ENCODE data around the gene PRUNE1. TPM values are rescaled to one million over a fixed set of nuclear protein-coding genes. Genes with fewer than 3 reads are reported as not detected.

The PRUNE1 gene, protein sequence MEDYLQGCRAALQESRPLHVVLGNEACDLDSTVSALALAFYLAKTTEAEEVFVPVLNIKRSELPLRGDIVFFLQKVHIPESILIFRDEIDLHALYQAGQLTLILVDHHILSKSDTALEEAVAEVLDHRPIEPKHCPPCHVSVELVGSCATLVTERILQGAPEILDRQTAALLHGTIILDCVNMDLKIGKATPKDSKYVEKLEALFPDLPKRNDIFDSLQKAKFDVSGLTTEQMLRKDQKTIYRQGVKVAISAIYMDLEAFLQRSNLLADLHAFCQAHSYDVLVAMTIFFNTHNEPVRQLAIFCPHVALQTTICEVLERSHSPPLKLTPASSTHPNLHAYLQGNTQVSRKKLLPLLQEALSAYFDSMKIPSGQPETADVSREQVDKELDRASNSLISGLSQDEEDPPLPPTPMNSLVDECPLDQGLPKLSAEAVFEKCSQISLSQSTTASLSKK
- polyA plus RNA-seq (2013, experiment 1 of 2), result 20.7 TPM
- 24.7 TPM for polyA plus RNA-seq (2013, experiment 2 of 2)

DNA sequence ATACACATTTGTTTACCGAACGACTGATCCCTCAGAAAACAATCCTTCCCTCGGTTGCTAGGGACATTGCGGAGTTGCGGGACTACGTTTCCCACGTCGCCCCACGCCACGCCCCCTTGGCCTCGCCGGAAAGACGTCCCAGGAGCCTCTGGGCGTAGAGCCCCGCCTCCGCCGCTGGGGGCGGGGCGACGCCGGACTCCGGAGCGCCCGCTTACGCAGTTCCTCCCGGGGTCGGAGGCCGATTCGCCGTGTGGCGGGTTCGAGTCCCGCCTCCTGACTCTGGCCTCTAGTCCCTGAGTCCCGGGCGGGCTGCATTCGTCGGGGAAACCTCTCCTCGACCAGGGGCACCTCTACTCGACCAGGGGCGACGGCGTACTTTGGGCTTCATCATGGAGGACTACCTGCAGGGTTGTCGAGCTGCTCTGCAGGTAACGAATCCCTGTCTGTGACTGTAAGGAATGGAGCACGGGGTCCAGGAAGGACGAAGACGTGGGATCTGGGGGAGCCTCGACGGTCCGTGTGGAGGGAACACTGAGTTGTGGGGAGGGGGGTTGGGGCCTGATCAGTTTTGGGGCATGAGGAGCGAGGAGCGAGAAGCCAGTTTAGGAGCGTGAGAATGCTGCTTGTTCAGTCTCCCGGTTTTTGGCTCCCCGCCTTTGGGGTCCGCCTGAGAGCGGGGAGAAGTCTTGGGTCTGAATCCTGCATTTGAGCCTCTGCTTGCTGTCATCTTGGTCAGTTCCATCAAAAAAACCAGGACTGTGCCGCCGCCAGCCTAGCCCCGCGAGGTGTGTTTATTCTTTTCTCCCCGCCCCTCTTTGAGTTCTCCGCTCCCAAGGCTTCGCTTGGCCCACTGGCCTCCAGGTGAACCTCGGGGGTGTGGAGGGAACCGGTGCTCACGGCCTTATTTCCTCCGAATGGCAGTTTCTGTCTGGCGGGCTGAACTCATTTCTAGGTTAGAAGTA lies at the start of gene PRUNE1:
Gene PRUNE1, plus strand, starts transcription at position 206 of the 962 bp plus-strand sequence. Its CDS starts 184 bp downstream, at position 390.
- H3K36me3 ChIP-seq (ENCODE audit: insufficient read depth, low read length), result no peaks in the 10 kb centered on the region
- H3K9me3 ChIP-seq (ENCODE audit: insufficient read depth, low read depth, low read length), result no peaks in the 10 kb centered on the region
- peak within 1 kb of the TSS; percentile 74 for H3K9ac ChIP-seq (ENCODE audit: low read depth, low read length)
- H3K27ac ChIP-seq (ENCODE audit: low read depth, low read length), result peak within 1 kb of the TSS; percentile 68; the same call in 1 of the 2 replicates
- H3K4me1 ChIP-seq (ENCODE audit: insufficient read depth, low read length), result peaks cover 22% of the 10 kb centered on the region
- peak within 1 kb of the TSS; percentile 83 for H3K4me3 ChIP-seq (ENCODE audit: low read length)
- H3K27me3 ChIP-seq (ENCODE audit: insufficient read depth, low read length), result no peaks in the 10 kb centered on the region
- 2% methylated on average over 68 of the region's 69 CpGs for WGBS

DNA sequence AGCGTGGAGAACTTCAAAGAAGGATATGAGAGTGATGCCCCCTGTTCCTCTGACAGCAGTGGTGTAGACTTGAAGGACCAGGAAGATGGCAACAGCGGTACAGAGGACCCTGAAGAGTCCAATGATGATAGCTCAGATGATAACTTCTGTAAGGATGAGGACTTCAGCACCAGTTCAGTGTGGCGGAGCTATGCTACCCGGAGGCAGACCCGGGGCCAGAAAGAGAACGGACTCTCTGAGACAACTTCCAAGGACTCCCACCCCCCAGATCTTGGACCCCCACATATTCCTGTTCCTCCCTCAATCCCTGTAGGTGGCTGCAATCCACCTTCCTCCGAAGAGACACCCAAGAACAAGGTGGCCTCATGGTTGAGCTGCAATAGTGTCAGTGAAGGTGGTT lies 47.6 kb upstream of the PRUNE1 start:
- Histone ChIP-seq H3K4me3 (ENCODE audit: low read length) (no peak overlapping the region), H3K27ac (ENCODE audit: low read depth, low read length) (no peak overlapping the region), H3K4me1 (ENCODE audit: insufficient read depth, low read length) (no peaks in the 10 kb centered on the region), H3K9ac (ENCODE audit: low read depth, low read length) (no peak overlapping the region), H3K9me3 (ENCODE audit: insufficient read depth, low read depth, low read length) (no peaks in the 10 kb centered on the region), H3K36me3 (ENCODE audit: insufficient read depth, low read length) (peaks cover 94% of the 10 kb centered on the region), H3K27me3 (ENCODE audit: insufficient read depth, low read length) (no peaks in the 10 kb centered on the region)
- 92% methylated on average over 7 of the region's 7 CpGs for WGBS

DNA sequence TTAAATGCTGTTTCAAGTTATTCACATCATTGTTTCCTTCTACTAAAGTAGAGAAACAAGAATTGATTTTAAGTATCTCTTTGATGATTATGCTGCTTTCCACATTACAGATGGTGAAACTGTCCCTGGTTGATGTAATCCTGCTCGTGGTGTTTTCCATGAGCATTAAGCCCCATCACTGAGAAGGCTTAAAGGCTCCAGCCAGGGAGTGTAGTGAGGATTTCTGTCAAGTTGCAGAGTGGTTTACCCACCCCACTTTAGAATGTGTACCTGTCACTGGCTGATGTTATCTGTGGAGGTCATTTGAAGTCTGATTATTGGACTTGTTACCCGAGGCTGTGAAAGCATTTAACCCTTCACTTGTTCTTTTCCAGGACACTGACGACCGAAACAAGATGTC lies 46.5 kb upstream of the PRUNE1 start:
- Histone ChIP-seq H3K27me3 (ENCODE audit: insufficient read depth, low read length) (no peaks in the 10 kb centered on the region), H3K36me3 (ENCODE audit: insufficient read depth, low read length) (peaks cover 97% of the 10 kb centered on the region), H3K9ac (ENCODE audit: low read depth, low read length) (no peak overlapping the region), H3K4me1 (ENCODE audit: insufficient read depth, low read length) (no peaks in the 10 kb centered on the region), H3K27ac (ENCODE audit: low read depth, low read length) (no peak overlapping the region), H3K4me3 (ENCODE audit: low read length) (no peak overlapping the region), H3K9me3 (ENCODE audit: insufficient read depth, low read depth, low read length) (no peaks in the 10 kb centered on the region)
- WGBS, result 89% methylated on average over 4 of the region's 4 CpGs

DNA sequence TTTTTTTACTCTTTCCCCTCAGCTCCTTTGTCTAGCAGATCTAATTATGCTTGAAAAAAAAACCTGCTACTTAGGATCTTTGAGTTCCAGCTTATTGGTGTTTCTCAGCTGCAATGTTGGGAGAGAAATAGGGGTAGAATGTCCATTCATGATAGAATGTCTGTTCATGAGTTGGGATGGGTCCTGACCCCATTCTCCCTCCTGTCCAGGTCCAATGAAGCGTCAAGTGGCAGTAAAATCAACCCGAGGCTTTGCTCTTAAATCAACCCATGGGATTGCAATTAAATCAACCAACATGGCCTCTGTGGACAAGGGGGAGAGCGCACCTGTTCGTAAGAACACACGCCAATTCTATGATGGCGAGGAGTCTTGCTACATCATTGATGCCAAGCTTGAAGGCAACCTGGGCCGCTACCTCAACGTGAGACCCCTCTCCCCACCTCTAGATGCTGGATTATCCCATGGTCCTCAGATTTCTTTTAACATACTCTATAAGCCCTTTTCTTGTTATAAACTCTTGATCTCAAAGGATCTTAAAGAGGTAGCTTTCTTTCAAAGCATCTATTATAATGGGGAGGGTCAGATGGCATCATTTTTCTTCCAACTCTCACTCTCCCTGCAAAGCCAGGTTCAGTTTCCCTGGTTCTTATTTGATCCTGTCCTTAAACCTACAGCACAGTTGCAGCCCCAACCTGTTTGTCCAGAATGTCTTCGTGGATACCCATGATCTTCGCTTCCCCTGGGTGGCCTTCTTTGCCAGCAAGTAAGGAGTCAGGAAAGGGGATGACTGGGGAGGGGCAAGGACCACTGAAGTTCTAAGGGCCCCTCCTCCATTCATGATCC lies 44.7 kb upstream of the PRUNE1 start:
- H3K9ac ChIP-seq (ENCODE audit: low read depth, low read length), result no peak overlapping the region
- H3K4me1 ChIP-seq (ENCODE audit: insufficient read depth, low read length), result no peaks in the 10 kb centered on the region
- 90% methylated on average over 10 of the region's 10 CpGs for WGBS
- no peak overlapping the region for H3K27ac ChIP-seq (ENCODE audit: low read depth, low read length)
- H3K9me3 ChIP-seq (ENCODE audit: insufficient read depth, low read depth, low read length), result no peaks in the 10 kb centered on the region
- H3K36me3 ChIP-seq (ENCODE audit: insufficient read depth, low read length), result peaks cover 99% of the 10 kb centered on the region
- no peak overlapping the region for H3K4me3 ChIP-seq (ENCODE audit: low read length)
- no peaks in the 10 kb centered on the region for H3K27me3 ChIP-seq (ENCODE audit: insufficient read depth, low read length)

DNA sequence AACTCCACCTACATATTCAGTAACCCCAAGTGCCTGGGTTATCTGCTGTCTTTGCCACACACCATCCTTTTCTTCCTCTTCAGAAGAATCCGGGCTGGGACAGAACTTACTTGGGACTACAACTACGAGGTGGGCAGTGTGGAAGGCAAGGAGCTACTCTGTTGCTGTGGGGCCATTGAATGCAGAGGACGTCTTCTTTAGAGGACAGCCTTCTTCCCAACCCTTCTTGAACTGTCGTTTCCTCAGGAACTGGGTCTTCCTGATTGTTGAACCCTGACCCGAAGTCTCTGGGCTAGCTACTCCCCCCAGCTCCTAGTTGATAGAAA lies 44.1 kb upstream of the PRUNE1 start:
- no peaks in the 10 kb centered on the region for H3K27me3 ChIP-seq (ENCODE audit: insufficient read depth, low read length)
- H3K9ac ChIP-seq (ENCODE audit: low read depth, low read length), result no peak overlapping the region
- no peak overlapping the region for H3K27ac ChIP-seq (ENCODE audit: low read depth, low read length)
- peaks cover 99% of the 10 kb centered on the region for H3K36me3 ChIP-seq (ENCODE audit: insufficient read depth, low read length)
- H3K4me1 ChIP-seq (ENCODE audit: insufficient read depth, low read length), result no peaks in the 10 kb centered on the region
- H3K9me3 ChIP-seq (ENCODE audit: insufficient read depth, low read depth, low read length), result no peaks in the 10 kb centered on the region
- H3K4me3 ChIP-seq (ENCODE audit: low read length), result no peak overlapping the region
- WGBS, result 89% methylated on average over 5 of the region's 5 CpGs

DNA sequence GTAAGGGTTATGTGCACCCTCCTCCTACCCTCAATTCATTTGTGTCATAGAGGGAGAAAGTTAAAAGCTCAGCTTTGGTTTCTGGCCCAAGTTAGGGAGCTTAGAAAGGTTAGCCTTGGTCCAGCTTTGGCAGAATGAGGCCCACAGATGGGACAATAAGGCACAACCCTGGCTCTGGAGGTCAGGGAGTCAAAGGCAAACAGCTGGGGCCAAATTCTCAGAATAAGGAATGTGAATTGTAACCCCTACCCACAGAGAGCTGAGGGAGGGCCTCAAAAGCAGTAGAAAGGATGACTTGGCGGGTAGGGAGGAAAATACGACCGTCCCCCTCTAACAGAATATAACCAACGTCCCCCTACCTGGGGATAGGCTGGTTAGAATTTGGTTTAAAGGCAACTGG lies 42.6 kb upstream of the PRUNE1 start:
- Histone ChIP-seq H3K36me3 (ENCODE audit: insufficient read depth, low read length) (peaks cover 89% of the 10 kb centered on the region), H3K4me3 (ENCODE audit: low read length) (no peak overlapping the region), H3K27ac (ENCODE audit: low read depth, low read length) (no peak overlapping the region), H3K9me3 (ENCODE audit: insufficient read depth, low read depth, low read length) (no peaks in the 10 kb centered on the region), H3K4me1 (ENCODE audit: insufficient read depth, low read length) (peaks cover 2% of the 10 kb centered on the region), H3K9ac (ENCODE audit: low read depth, low read length) (no peak overlapping the region), H3K27me3 (ENCODE audit: insufficient read depth, low read length) (no peaks in the 10 kb centered on the region)
- no CpG with 5 or more reads among the region's 4 CpGs for WGBS

DNA sequence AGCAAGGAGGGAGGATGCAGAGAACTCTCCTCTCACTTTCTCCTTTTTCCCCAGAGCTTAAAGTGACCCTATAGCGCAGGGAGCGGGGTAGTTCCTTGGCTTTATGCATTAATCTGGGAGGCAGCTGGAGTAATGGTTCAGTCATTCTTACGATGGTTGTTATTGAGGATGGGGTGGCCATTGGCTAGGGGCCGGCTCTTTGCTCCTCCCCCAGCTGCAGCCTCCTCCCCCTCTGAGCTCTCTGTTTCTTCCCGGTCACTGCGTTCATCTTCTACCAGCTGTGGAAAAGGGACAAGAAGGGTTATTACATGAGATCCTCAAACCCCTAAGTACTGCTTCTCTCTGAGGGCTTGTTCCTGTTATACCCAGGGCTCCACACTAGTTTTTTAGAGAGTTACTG lies 42.2 kb upstream of the PRUNE1 start:
- no peak overlapping the region for H3K27ac ChIP-seq (ENCODE audit: low read depth, low read length)
- H3K4me1 ChIP-seq (ENCODE audit: insufficient read depth, low read length), result peaks cover 6% of the 10 kb centered on the region
- 88% methylated on average over 6 of the region's 6 CpGs for WGBS
- H3K36me3 ChIP-seq (ENCODE audit: insufficient read depth, low read length), result peaks cover 85% of the 10 kb centered on the region
- no peaks in the 10 kb centered on the region for H3K9me3 ChIP-seq (ENCODE audit: insufficient read depth, low read depth, low read length)
- H3K9ac ChIP-seq (ENCODE audit: low read depth, low read length), result no peak overlapping the region
- no peaks in the 10 kb centered on the region for H3K27me3 ChIP-seq (ENCODE audit: insufficient read depth, low read length)
- no peak overlapping the region for H3K4me3 ChIP-seq (ENCODE audit: low read length)

DNA sequence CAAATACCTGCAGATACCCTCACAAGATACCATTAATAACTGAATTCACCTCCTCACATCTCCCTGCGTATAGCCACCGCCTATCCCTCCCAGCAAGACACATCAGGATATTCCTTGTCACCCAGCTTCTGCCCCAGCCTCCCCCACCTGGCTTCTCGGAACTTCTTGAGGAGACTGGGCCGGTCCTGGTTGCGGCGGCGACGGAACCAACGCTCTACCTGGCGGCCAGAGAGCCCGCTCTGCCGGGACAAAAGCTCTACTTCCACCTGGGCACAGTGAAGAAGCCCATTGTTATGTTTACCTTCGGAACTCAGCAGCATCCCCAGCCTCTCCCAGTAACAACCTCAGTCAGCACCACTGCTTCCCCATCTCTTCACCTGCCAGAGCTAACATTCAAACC lies 40.3 kb upstream of the PRUNE1 start:
- WGBS, result 97% methylated on average over 13 of the region's 13 CpGs
- H3K27ac ChIP-seq (ENCODE audit: low read depth, low read length), result no peak overlapping the region

DNA sequence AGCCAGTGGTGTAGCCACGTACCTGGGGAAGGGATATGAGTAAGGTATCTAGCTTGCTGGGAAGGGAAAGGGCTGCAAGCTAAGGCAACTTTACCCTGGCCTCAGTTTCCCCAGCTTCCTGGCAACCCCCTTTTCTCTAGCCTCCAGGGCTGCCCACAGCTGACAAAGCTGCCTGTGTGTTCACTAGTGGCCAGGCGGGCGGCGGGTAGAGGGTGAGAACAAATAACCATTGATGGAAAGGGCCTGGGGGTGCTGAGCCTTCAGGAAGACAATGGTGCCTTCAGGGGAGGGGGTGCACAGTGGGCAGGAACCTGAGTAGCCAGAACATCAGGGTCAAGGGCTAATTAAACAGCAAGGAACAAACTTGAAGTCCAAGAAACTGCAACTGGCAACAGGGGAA lies 39.8 kb upstream of the PRUNE1 start:
- WGBS, result 95% methylated on average over 4 of the region's 4 CpGs
- H3K9ac ChIP-seq (ENCODE audit: low read depth, low read length), result no peak overlapping the region
- H3K4me1 ChIP-seq (ENCODE audit: insufficient read depth, low read length), result peaks cover 29% of the 10 kb centered on the region
- H3K27ac ChIP-seq (ENCODE audit: low read depth, low read length), result no peak overlapping the region
- H3K9me3 ChIP-seq (ENCODE audit: insufficient read depth, low read depth, low read length), result no peaks in the 10 kb centered on the region
- peaks cover 63% of the 10 kb centered on the region for H3K36me3 ChIP-seq (ENCODE audit: insufficient read depth, low read length)
- no peak overlapping the region for H3K4me3 ChIP-seq (ENCODE audit: low read length)
- H3K27me3 ChIP-seq (ENCODE audit: insufficient read depth, low read length), result no peaks in the 10 kb centered on the region

More for the DNA sequence above, 40.3 kb upstream of the PRUNE1 start:
- peaks cover 69% of the 10 kb centered on the region for H3K36me3 ChIP-seq (ENCODE audit: insufficient read depth, low read length)
- peaks cover 24% of the 10 kb centered on the region for H3K4me1 ChIP-seq (ENCODE audit: insufficient read depth, low read length)
- no peak overlapping the region for H3K9ac ChIP-seq (ENCODE audit: low read depth, low read length)
- no peaks in the 10 kb centered on the region for H3K27me3 ChIP-seq (ENCODE audit: insufficient read depth, low read length)
- no peaks in the 10 kb centered on the region for H3K9me3 ChIP-seq (ENCODE audit: insufficient read depth, low read depth, low read length)
- no peak overlapping the region for H3K4me3 ChIP-seq (ENCODE audit: low read length)

DNA sequence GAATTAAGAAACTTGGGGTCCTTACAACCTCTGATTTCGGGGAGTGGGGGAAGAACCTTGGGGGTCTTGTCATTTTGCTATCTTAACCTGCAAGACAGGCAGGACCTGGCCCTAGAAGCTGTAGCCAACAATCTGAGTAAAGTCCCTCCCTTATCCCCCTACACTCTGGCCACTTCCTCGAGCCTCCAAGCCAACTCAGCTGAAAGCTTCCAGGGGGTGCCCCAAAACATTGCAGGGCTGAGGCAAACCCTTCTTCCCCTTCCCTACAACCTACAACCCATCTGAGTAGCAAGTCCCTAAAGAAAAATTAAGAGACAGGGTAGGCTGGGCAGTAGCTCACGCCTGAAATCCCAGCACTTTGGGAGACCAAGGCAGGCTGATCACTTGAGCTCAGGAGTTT lies 38.6 kb upstream of the PRUNE1 start:
- Histone ChIP-seq H3K4me1 (ENCODE audit: insufficient read depth, low read length) (peaks cover 29% of the 10 kb centered on the region), H3K4me3 (ENCODE audit: low read length) (no peak overlapping the region), H3K27ac (ENCODE audit: low read depth, low read length) (no peak overlapping the region), H3K36me3 (ENCODE audit: insufficient read depth, low read length) (peaks cover 52% of the 10 kb centered on the region), H3K27me3 (ENCODE audit: insufficient read depth, low read length) (no peaks in the 10 kb centered on the region), H3K9me3 (ENCODE audit: insufficient read depth, low read depth, low read length) (no peaks in the 10 kb centered on the region), H3K9ac (ENCODE audit: low read depth, low read length) (no peak overlapping the region)
- 89% methylated on average over 3 of the region's 3 CpGs for WGBS
